Mesendoderm (in vitro differentiated cells): ENCODE results near the gene C11orf86.
"Not testable (repeated sequence)": the region's sequence is repeated elsewhere in the genome, so short reads cannot be mapped to it uniquely, and the experiment has no call there.

Experiments
- DNase-seq: peaks from one replicate; pipeline ENCODE4 v3.0.0; 2013
- H2AK5ac ChIP-seq: 2 replicates; pipeline ENCODE4 v1.6.1; 2013; ENCODE audit warnings: low read length, inconsistent platforms
- H2BK120ac ChIP-seq: 2 replicates; pipeline ENCODE4 v1.6.1; 2013; ENCODE audit warnings: low read depth, mild to moderate bottlenecking, low read length, moderate library complexity, mixed read lengths
- H2BK15ac ChIP-seq: replicated peaks from 2 replicates; pipeline ENCODE4 v1.6.1; 2013; ENCODE audit warnings: low read depth, mild to moderate bottlenecking, moderate library complexity
- H2BK5ac ChIP-seq: 2 replicates; pipeline ENCODE4 v1.6.1; 2013; ENCODE audit warnings: low read length, inconsistent platforms
- H3K18ac ChIP-seq: 2 replicates; pipeline ENCODE4 v1.6.1; 2013; ENCODE audit warnings: mild to moderate bottlenecking, low read length, mixed read lengths
- H3K23ac ChIP-seq: one replicate; pipeline ENCODE4 v1.6.1; 2013; ENCODE audit warnings: low read length
- H3K27ac ChIP-seq: 2 replicates; pipeline ENCODE4 v1.5.1; 2013; ENCODE audit warnings: low read depth, mild to moderate bottlenecking, inconsistent platforms, low read length, moderate library complexity
- H3K27me3 ChIP-seq: 2 replicates; pipeline ENCODE4 v1.6.1; 2013; ENCODE audit warnings: low read length, control low read depth, mild to moderate bottlenecking, inconsistent platforms; ENCODE audit not compliant: insufficient read depth, poor library complexity
- H3K36me3 ChIP-seq: 2 replicates; pipeline ENCODE4 v1.6.1; 2013; ENCODE audit warnings: low read length, inconsistent platforms; ENCODE audit not compliant: control insufficient read depth, insufficient read depth
- H3K4ac ChIP-seq: one replicate; pipeline ENCODE4 v1.6.1; 2013; ENCODE audit warnings: low read depth, mild to moderate bottlenecking, low read length, moderate library complexity
- H3K4me1 ChIP-seq: 2 replicates; pipeline ENCODE4 v1.6.1; 2013; ENCODE audit warnings: low read depth, low read length, inconsistent platforms; ENCODE audit not compliant: control insufficient read depth
- H3K4me2 ChIP-seq: 2 replicates; pipeline ENCODE4 v1.6.1; 2013; ENCODE audit warnings: low read length
- H3K4me3 ChIP-seq: 2 replicates; pipeline ENCODE4 v1.5.1; 2013; ENCODE audit warnings: mild to moderate bottlenecking, low read length
- H3K56ac ChIP-seq: one replicate; pipeline ENCODE4 v1.6.1; 2013; ENCODE audit warnings: low read length
- H3K79me1 ChIP-seq: 2 replicates; pipeline ENCODE4 v1.6.1; 2013; ENCODE audit warnings: low read length, inconsistent platforms
- H3K79me2 ChIP-seq: 2 replicates; pipeline ENCODE4 v1.6.1; 2013; ENCODE audit warnings: mild to moderate bottlenecking, low read length; ENCODE audit not compliant: control insufficient read depth, insufficient read depth
- H3K9ac ChIP-seq: 2 replicates; pipeline ENCODE4 v1.6.1; 2013; ENCODE audit warnings: low read length, inconsistent platforms
- H4K5ac ChIP-seq: one replicate; pipeline ENCODE4 v1.6.1; 2013; ENCODE audit warnings: low read length
- H4K8ac ChIP-seq: one replicate; pipeline ENCODE4 v1.6.1; 2013; ENCODE audit warnings: low read depth, mild to moderate bottlenecking, control low read depth, low read length, moderate library complexity
- WGBS: extraction: QIAGEN DNeasy Blood & Tissue Kit; methylation state at CpG from one replicate; pipeline ENCODE4 v1.1.7; 2013; ENCODE audit warnings: low lambda C conversion rate, missing lambda C conversion rate; ENCODE audit not compliant: insufficient coverage; ENCODE audit errors: extremely low coverage; 5-methylcytosine and 5-hydroxymethylcytosine counted together

C11orf86 gene

GRCh38 chr11:66987924-66988637, 13.0 kb downstream of the C11orf86 start:
- H3K79me1 ChIP-seq = no peaks in the 10 kb centered on the region
- no peak overlapping the region for H3K4me2 ChIP-seq
- no peak overlapping the region for H3K23ac ChIP-seq
- peak overlapping the region; percentile 76 for H3K56ac ChIP-seq
- no peak overlapping the region for H4K8ac ChIP-seq
- H3K4me3 ChIP-seq = no peak overlapping the region
- H2BK5ac ChIP-seq = no peak overlapping the region
- no peak overlapping the region for H3K4ac ChIP-seq
- no peaks in the 10 kb centered on the region for H3K36me3 ChIP-seq
- H2BK120ac ChIP-seq = no peak overlapping the region
- no peak overlapping the region for H3K27ac ChIP-seq
- H3K18ac ChIP-seq = no peak overlapping the region
- H3K27me3 ChIP-seq = no peaks in the 10 kb centered on the region
- no peaks in the 10 kb centered on the region for H3K79me2 ChIP-seq
- H2BK15ac ChIP-seq = no peak overlapping the region
- H3K4me1 ChIP-seq = peaks cover 6% of the 10 kb centered on the region
- no CpG with 5 or more reads among the region's 13 CpGs for WGBS
- H4K5ac ChIP-seq = no peak overlapping the region
- H2AK5ac ChIP-seq = no peak overlapping the region
- no peak overlapping the region for H3K9ac ChIP-seq
- no peak for DNase-seq

- H4K8ac ChIP-seq, H3K4me2 ChIP-seq, H3K18ac ChIP-seq, H4K5ac ChIP-seq, H2BK120ac ChIP-seq, H3K79me1 ChIP-seq, H3K4me3 ChIP-seq, H3K27me3 ChIP-seq, H3K36me3 ChIP-seq, H3K79me2 ChIP-seq, H3K56ac ChIP-seq, H3K9ac ChIP-seq, H3K4ac ChIP-seq, H2BK5ac ChIP-seq, H2AK5ac ChIP-seq, H2BK15ac ChIP-seq, DNase-seq, H3K4me1 ChIP-seq, H3K27ac ChIP-seq, H3K23ac ChIP-seq: not testable (repeated sequence)
- no CpG with 5 or more reads among the region's 28 CpGs for WGBS
These were observed 13.6 kb downstream of the C11orf86 start for GRCh38 chr11:66988741-66989140.

- H4K5ac ChIP-seq, H3K4me1 ChIP-seq, H3K79me2 ChIP-seq, H2BK15ac ChIP-seq, H4K8ac ChIP-seq, H2BK120ac ChIP-seq, H3K56ac ChIP-seq, H3K4ac ChIP-seq, H3K27me3 ChIP-seq, H3K4me2 ChIP-seq, H2BK5ac ChIP-seq, H3K27ac ChIP-seq, H3K79me1 ChIP-seq, H3K18ac ChIP-seq, H3K4me3 ChIP-seq, H3K23ac ChIP-seq, H3K36me3 ChIP-seq, H3K9ac ChIP-seq, H2AK5ac ChIP-seq: not testable (repeated sequence)
- no CpG with 5 or more reads among the region's 9 CpGs for WGBS
- peak; percentile 39 for DNase-seq
These were observed 14.3 kb downstream of the C11orf86 start for GRCh38 chr11:66989360-66989759.

GRCh38 chr11:66992041-66992440, 16.9 kb downstream of the C11orf86 start:
- Histone ChIP-seq H4K8ac (no peak overlapping the region), H2BK120ac (no peak overlapping the region), H4K5ac (no peak overlapping the region), H2AK5ac (no peak overlapping the region), H3K4me2 (no peak overlapping the region), H3K9ac (no peak overlapping the region), H2BK5ac (no peak overlapping the region), H3K36me3 (no peaks in the 10 kb centered on the region), H2BK15ac (no peak overlapping the region), H3K79me2 (no peaks in the 10 kb centered on the region), H3K18ac (no peak overlapping the region), H3K27me3 (no peaks in the 10 kb centered on the region), H3K27ac (no peak overlapping the region), H3K23ac (no peak overlapping the region), H3K4me3 (no peak overlapping the region), H3K4ac (no peak overlapping the region), H3K4me1 (peaks cover 6% of the 10 kb centered on the region), H3K56ac (no peak overlapping the region), H3K79me1 (no peaks in the 10 kb centered on the region)
- DNase-seq = no peak
- WGBS = no CpG with 5 or more reads among the region's 2 CpGs

GRCh38 chr11:66996609-66997273, 21.6 kb downstream of the C11orf86 start:
- peak; percentile 18 for DNase-seq
- no peak overlapping the region for H3K27ac ChIP-seq
- WGBS = no CpG with 5 or more reads among the region's 8 CpGs

More at GRCh38 chr11:66996609-66997273, 21.6 kb downstream of the C11orf86 start:
- no peak overlapping the region for H4K8ac ChIP-seq
- no peaks in the 10 kb centered on the region for H3K79me2 ChIP-seq
- H4K5ac ChIP-seq = no peak overlapping the region
- H3K18ac ChIP-seq = no peak overlapping the region
- H3K27me3 ChIP-seq = no peaks in the 10 kb centered on the region
- H3K9ac ChIP-seq = no peak overlapping the region
- no peak overlapping the region for H3K4me3 ChIP-seq
- H2BK120ac ChIP-seq = no peak overlapping the region
- H2BK5ac ChIP-seq = no peak overlapping the region
- H3K4me2 ChIP-seq = no peak overlapping the region
- H3K4me1 ChIP-seq = no peaks in the 10 kb centered on the region
- H3K79me1 ChIP-seq = no peaks in the 10 kb centered on the region
- H3K4ac ChIP-seq = no peak overlapping the region
- H2AK5ac ChIP-seq = no peak overlapping the region
- H3K56ac ChIP-seq = no peak overlapping the region
- no peak overlapping the region for H2BK15ac ChIP-seq
- no peaks in the 10 kb centered on the region for H3K36me3 ChIP-seq
- H3K23ac ChIP-seq = no peak overlapping the region
